HepG2 (cell line): ENCODE results near the gene KRTAP1-1. TPM values are rescaled to one million over a fixed set of nuclear protein-coding genes. Genes with fewer than 3 reads are reported as not detected.

Experiments
- ATAC-seq: fragments of 200-7000 bp; cut with Tn5 transposase; 3 replicates; pipeline ENCODE4 v1.9.1; 2020; ENCODE audit warnings: mild to moderate bottlenecking, moderate library complexity
- BruUV-seq: library from RNA; stranded (reverse); fragments of 400-500 nt; replicated peaks from 2 replicates; lab custom pipeline; 2021; lab: Mats Ljungman, UMichigan
- CTCF ChIA-PET: fragments of 300-600 bp; formaldehyde crosslinking; extraction: SDS; loops from one replicate; lab custom pipeline; 2021; ENCODE audit warnings: low total read pairs, inconsistent platforms, low intra/inter-chr PET ratio; lab: Yijun Ruan, JAX
- POLR2A ChIA-PET: fragments of 350-600 bp; sonication (Branson Sonifier 250); formaldehyde crosslinking; loops from one replicate; lab custom pipeline; 2020; ENCODE audit warnings: antibody characterized with exemption, inconsistent platforms; lab: Yijun Ruan, JAX
- DNase-seq: peaks from one replicate; pipeline ENCODE4 v3.0.0-alpha.2; 2015; ENCODE audit warnings: low spot score
- FAIRE-seq: peaks from 3 replicates; lab custom pipeline; 2011; peaks lifted over from hg19 to GRCh38; lab: Jason Lieb, UNC
- H2AFZ ChIP-seq: one replicate; pipeline ENCODE4 v1.6.1; 2011; ENCODE audit warnings: low read length, inconsistent platforms
- H3K27ac ChIP-seq: fragments of 300-600 bp; 3 replicates; pipeline ENCODE4 v1.8.0; 2011; ENCODE audit warnings: mixed run types, mild to moderate bottlenecking, mixed read lengths, low read length, inconsistent platforms; ENCODE audit not compliant: insufficient read depth; ENCODE audit errors: extremely low read length
- H3K27me3 ChIP-seq, 2 experiments: fragments of 200-600 bp in 1 of 2; 2 replicates in 1 of 2; 3 replicates in 1 of 2; pipeline versions ENCODE4 v1.6.0 to v1.8.0; 2011; ENCODE audit warnings: low read length in 2 of 2, mild to moderate bottlenecking in 2 of 2, moderate library complexity in 2 of 2, inconsistent platforms in 1 of 2; ENCODE audit not compliant: insufficient read depth in 2 of 2, control insufficient read depth in 1 of 2
- H3K36me3 ChIP-seq, 2 experiments: fragments of 200-600 bp in 1 of 2; replicated peaks in 1 of 2; 2 replicates in 1 of 2; 3 replicates in 1 of 2; pipeline versions ENCODE4 v1.5.1 to v1.8.0; 2011; ENCODE audit warnings: low read length in 2 of 2, inconsistent platforms in 1 of 2; ENCODE audit not compliant: insufficient read depth in 2 of 2, control insufficient read depth in 1 of 2
- H3K4me1 ChIP-seq: 2 replicates; pipeline ENCODE4 v1.5.1; 2012; ENCODE audit warnings: low read length, inconsistent platforms; ENCODE audit not compliant: insufficient read depth
- H3K4me2 ChIP-seq: 2 replicates; pipeline ENCODE4 v1.6.0; 2011; ENCODE audit warnings: low read depth, low read length, inconsistent platforms
- H3K4me3 ChIP-seq, 3 experiments: fragments of 200-600 bp in 1 of 3; sonication (generic), shearing (Covaris generic) in 1 of 3; replicated peaks in 1 of 3; 2 replicates each; pipeline ENCODE4 v1.5.1; 2011 to 2016; ENCODE audit warnings: low read length in 3 of 3, inconsistent platforms in 2 of 3, low read depth in 2 of 3, mild to moderate bottlenecking in 2 of 3, control low read depth in 1 of 3, mixed read lengths in 1 of 3; ENCODE audit not compliant: insufficient read depth in 1 of 3
- H3K79me2 ChIP-seq: one replicate; pipeline ENCODE4 v1.6.1; 2011; ENCODE audit warnings: low read length, inconsistent platforms; ENCODE audit not compliant: insufficient read depth
- H3K9ac ChIP-seq: 2 replicates; pipeline ENCODE4 v1.6.0; 2011; ENCODE audit warnings: mild to moderate bottlenecking, low read depth, low read length, inconsistent platforms; ENCODE audit not compliant: insufficient read depth
- H3K9me3 ChIP-seq: 2 replicates; pipeline ENCODE4 v1.5.1; 2012; ENCODE audit warnings: mild to moderate bottlenecking, low read length
- H4K20me1 ChIP-seq: 2 replicates; pipeline ENCODE4 v1.6.0; 2011; ENCODE audit warnings: inconsistent platforms, mild to moderate bottlenecking, low read length, moderate library complexity; ENCODE audit not compliant: insufficient read depth
- DMAP1 ChIP-seq: IDR thresholded peaks from 2 replicates; pipeline ENCODE4 v1.6.1; 2016
- LCORL ChIP-seq, 2 experiments: fragments of 450-650 bp in 1 of 2; sonication (generic) in 1 of 2; formaldehyde crosslinking in 1 of 2; IDR thresholded peaks; 2 replicates each; pipeline versions ENCODE4 v1.5.0 to v1.6.1; 2017 to 2020; ENCODE audit warnings: antibody characterized with exemption in 1 of 2, missing genetic modification reagents in 1 of 2
- MAF1 ChIP-seq: sonication (generic); formaldehyde crosslinking; IDR thresholded peaks from 2 replicates; pipeline ENCODE4 v1.5.0; 2020; ENCODE audit warnings: missing genetic modification reagents, borderline replicate concordance
- MAZ ChIP-seq, 2 experiments: sonication (generic) in 1 of 2; formaldehyde crosslinking in 1 of 2; IDR thresholded peaks; 2 replicates each; pipeline versions ENCODE4 v1.5.0 to v1.6.1; 2012 to 2020; ENCODE audit warnings: low read depth in 2 of 2, mild to moderate bottlenecking in 2 of 2, borderline replicate concordance in 1 of 2, improper control_type of control experiment in 1 of 2, low read length in 1 of 2, missing genetic modification reagents in 1 of 2, moderate library complexity in 1 of 2
- RORA ChIP-seq: sonication (generic); formaldehyde crosslinking; IDR thresholded peaks from 2 replicates; pipeline ENCODE4 v1.5.0; 2020; ENCODE audit warnings: mild to moderate bottlenecking, missing genetic modification reagents, moderate library complexity
- ZNF274 ChIP-seq: sonication (generic); formaldehyde crosslinking; IDR thresholded peaks from 2 replicates; pipeline ENCODE4 v1.5.1; 2020; ENCODE audit warnings: mild to moderate bottlenecking, missing genetic modification reagents
- ZNF33A ChIP-seq: sonication (generic); formaldehyde crosslinking; IDR thresholded peaks from 2 replicates; pipeline ENCODE4 v1.5.1; 2020; ENCODE audit warnings: missing genetic modification reagents, mild to moderate bottlenecking, moderate library complexity, borderline replicate concordance
- ZNF550 ChIP-seq: sonication (generic); formaldehyde crosslinking; IDR thresholded peaks from 2 replicates; pipeline ENCODE4 v1.4.0; 2020; ENCODE audit warnings: mild to moderate bottlenecking, missing genetic modification reagents, borderline replicate concordance
- ZNF672 ChIP-seq: sonication (generic); formaldehyde crosslinking; IDR thresholded peaks from 2 replicates; pipeline ENCODE4 v1.8.1; 2022; ENCODE audit warnings: missing genetic modification reagents
- ZNF775 ChIP-seq: sonication (generic); formaldehyde crosslinking; IDR thresholded peaks from 2 replicates; pipeline ENCODE4 v1.4.0; 2020; ENCODE audit warnings: missing genetic modification reagents, mild to moderate bottlenecking, moderate library complexity, borderline replicate concordance
- ZNF883 ChIP-seq: sonication (generic); formaldehyde crosslinking; IDR thresholded peaks from 2 replicates; pipeline ENCODE4 v1.5.1; 2020; ENCODE audit warnings: mild to moderate bottlenecking, missing genetic modification reagents; ENCODE audit errors: not compliant biosample characterization
- ZSCAN21 ChIP-seq: sonication (generic); formaldehyde crosslinking; IDR thresholded peaks from 2 replicates; pipeline ENCODE4 v1.8.0; 2022; ENCODE audit warnings: mild to moderate bottlenecking, missing genetic modification reagents, moderate library complexity, borderline replicate concordance
- ZSCAN29 ChIP-seq: sonication (generic); formaldehyde crosslinking; conservative IDR thresholded peaks from 2 replicates; pipeline ENCODE4 v1.4.0; 2020; ENCODE audit warnings: mild to moderate bottlenecking, missing genetic modification reagents
- WGBS: methylation state at CpG from one replicate; pipeline ENCODE4 v1.1.6; 2017; ENCODE audit warnings: low lambda C conversion rate; 5-methylcytosine and 5-hydroxymethylcytosine counted together
- in situ Hi-C: cut with HindIII; loops from 2 replicates; pipeline ENCODE4 v1.10.0; 2017; ENCODE audit warnings: low pct_unique_long_range_greater_than_20kb; ENCODE audit not compliant: extremely low pct_ligation_motif_present
- intact Hi-C: fragments of 100-400 bp; cut with micrococcal nuclease; formaldehyde crosslinking; loops from one replicate; pipeline ENCODE4 v1.10.0; 2022; ENCODE audit not compliant: unreplicated experiment
- polyA plus RNA-seq, 8 experiments: library from polyadenylated mRNA; depleted of rRNA in 3 of 8; stranded (reverse) in 7 of 8; unstranded in 1 of 8; fragments of >200 nt; fragmentation: Illumina TruSeq in 4 of 8; extraction: Trizol in 4 of 8; gene quantifications; 2 replicates each; pipeline versions ENCODE4 v1.2.1 to v1.2.3, GENCODE V29; 2011 to 2016; ENCODE audit warnings: low read depth in 4 of 8, missing spikeins in 1 of 8, mixed read lengths in 1 of 8; ENCODE audit not compliant: insufficient read depth in 1 of 8
- total RNA-seq, 5 experiments: library from RNA; depleted of rRNA; stranded (reverse); fragments of >200 nt; fragmentation: Illumina TruSeq; extraction: Trizol; gene quantifications; 2 replicates each; pipeline ENCODE4 v1.2.3, GENCODE V29; 2016; ENCODE audit warnings: low read depth in 1 of 5
- TF ChIP-seq, protein P1 (sequence below): sonication (generic); formaldehyde crosslinking; conservative IDR thresholded peaks from 2 replicates; pipeline ENCODE4 v1.8.0; 2022; ENCODE audit warnings: missing genetic modification reagents
- TF ChIP-seq, protein P2 (sequence below): sonication (generic); formaldehyde crosslinking; IDR thresholded peaks from 2 replicates; pipeline ENCODE4 v1.4.0; 2020; ENCODE audit warnings: missing genetic modification reagents
- TF ChIP-seq, protein P3 (sequence below): sonication (generic); formaldehyde crosslinking; IDR thresholded peaks from 2 replicates; pipeline ENCODE4 v1.8.0; 2022; ENCODE audit warnings: missing genetic modification reagents, low read depth, mild to moderate bottlenecking, borderline replicate concordance
- TF ChIP-seq, protein P4 (sequence below): sonication (generic); formaldehyde crosslinking; IDR thresholded peaks from 2 replicates; pipeline ENCODE4 v1.8.1; 2023; ENCODE audit warnings: mild to moderate bottlenecking, inconsistent platforms, moderate library complexity, missing genetic modification reagents, borderline replicate concordance
- TF ChIP-seq, protein P5 (sequence below): sonication (generic); formaldehyde crosslinking; IDR thresholded peaks from 2 replicates; pipeline ENCODE4 v1.9.0; 2021; ENCODE audit warnings: missing genetic modification reagents, borderline replicate concordance

Gene KRTAP1-1
- total and polyA plus RNA-seq, 2 of the 13 experiments (the other 11 are each of a cell fraction or from before 2014, with no cell fraction given): not detected

DNA sequence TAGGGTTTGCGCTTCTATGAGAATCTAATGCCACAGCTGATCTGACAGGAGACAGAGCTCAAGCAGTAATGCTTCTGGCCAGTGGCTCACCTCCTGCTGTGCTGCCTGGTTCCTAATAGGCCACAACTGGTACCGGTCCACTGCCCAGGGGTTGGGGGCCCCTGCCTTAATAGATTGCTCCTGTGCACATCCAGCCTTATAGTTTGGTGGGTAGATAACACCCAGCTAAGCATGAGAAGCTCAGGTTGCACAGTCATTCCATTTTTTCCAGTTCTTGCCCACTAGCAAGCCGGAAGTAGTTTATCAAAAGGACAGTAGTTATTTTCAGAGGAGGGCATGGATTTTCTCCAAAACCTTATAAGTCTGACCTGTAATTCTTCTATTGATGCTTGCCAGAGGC is 21.8 kb downstream of the KRTAP1-1 start:
- Histone ChIP-seq H4K20me1 (no peaks in the 10 kb centered on the region), H3K4me2 (no peak overlapping the region), H3K27me3 (no peaks in the 10 kb centered on the region), H3K27ac (no peak overlapping the region), H3K4me1 (peaks cover 34% of the 10 kb centered on the region), H3K9ac (no peak overlapping the region), H2AFZ (no peak overlapping the region), H3K9me3 (no peaks in the 10 kb centered on the region; the same call in 1 of the 2 replicates), H3K4me3 (no peak overlapping the region), H3K36me3 (no peaks in the 10 kb centered on the region), H3K79me2 (no peaks in the 10 kb centered on the region)
- in situ Hi-C loops: no loop called here
- ChIA-PET POLR2A (interaction anchor here (1.3 kb wide), 1 partner anchor 10 kb away, joined by 4 read pairs; no protein-coding TSS in a partner anchor), CTCF (no interaction called here)
- DNase-seq (no peak), ATAC-seq (no peak), FAIRE-seq (no peak)
- 96% methylated on average over 3 of the region's 3 CpGs for WGBS
- BruUV-seq: no TSS peak
- intact Hi-C loops: no loop called here
- no peak for TF ChIP-seq ZSCAN29 (CRISPR knock-in tag)
- TF ChIP-seq, protein P1, sequence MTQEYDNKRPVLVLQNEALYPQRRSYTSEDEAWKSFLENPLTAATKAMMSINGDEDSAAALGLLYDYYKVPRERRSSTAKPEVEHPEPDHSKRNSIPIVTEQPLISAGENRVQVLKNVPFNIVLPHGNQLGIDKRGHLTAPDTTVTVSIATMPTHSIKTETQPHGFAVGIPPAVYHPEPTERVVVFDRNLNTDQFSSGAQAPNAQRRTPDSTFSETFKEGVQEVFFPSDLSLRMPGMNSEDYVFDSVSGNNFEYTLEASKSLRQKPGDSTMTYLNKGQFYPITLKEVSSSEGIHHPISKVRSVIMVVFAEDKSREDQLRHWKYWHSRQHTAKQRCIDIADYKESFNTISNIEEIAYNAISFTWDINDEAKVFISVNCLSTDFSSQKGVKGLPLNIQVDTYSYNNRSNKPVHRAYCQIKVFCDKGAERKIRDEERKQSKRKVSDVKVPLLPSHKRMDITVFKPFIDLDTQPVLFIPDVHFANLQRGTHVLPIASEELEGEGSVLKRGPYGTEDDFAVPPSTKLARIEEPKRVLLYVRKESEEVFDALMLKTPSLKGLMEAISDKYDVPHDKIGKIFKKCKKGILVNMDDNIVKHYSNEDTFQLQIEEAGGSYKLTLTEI (CRISPR knock-in tag): no peak
- TF ChIP-seq, protein P2, sequence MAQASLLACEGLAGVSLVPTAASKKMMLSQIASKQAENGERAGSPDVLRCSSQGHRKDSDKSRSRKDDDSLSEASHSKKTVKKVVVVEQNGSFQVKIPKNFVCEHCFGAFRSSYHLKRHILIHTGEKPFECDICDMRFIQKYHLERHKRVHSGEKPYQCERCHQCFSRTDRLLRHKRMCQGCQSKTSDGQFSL (CRISPR knock-in tag): no peak
- TF ChIP-seq ZNF775: no peak
- no peak for TF ChIP-seq ZNF550 (CRISPR knock-in tag)
- TF ChIP-seq, protein P3, sequence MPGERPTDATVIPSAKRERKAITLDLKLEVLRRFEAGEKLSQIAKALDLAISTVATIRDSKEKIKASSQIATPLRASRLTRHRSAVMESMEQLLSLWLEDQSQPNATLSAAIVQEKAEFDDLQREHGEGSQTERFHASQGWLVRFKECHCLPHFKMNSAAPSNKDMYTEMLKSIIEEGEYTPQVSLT: no peak
- TF ChIP-seq DMAP1: no peak
- no peak for TF ChIP-seq ZNF672 (CRISPR knock-in tag)
- no peak for TF ChIP-seq ZNF33A
- no peak for TF ChIP-seq MAZ (IDR thresholded peaks at IDR 0.05; ENCODE audit: borderline replicate concordance, low read depth, low read length)
- no peak for TF ChIP-seq MAZ (CRISPR knock-in tag; IDR thresholded peaks at IDR 0.05; ENCODE audit: low read depth)
- TF ChIP-seq ZNF274 (CRISPR knock-in tag): no peak
- TF ChIP-seq, protein P4, sequence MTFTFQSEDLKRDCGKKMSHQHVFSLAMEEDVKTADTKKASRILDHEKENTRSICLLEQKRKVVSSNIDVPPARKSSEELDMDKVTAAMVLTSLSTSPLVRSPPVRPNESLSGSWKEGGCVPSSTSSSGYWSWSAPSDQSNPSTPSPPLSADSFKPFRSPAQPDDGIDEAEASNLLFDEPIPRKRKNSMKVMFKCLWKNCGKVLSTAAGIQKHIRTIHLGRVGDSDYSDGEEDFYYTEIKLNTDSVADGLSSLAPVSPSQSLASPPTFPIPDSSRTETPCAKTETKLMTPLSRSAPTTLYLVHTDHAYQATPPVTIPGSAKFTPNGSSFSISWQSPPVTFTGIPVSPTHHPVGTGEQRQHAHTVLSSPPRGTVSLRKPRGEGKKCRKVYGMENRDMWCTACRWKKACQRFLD: no peak
- TF ChIP-seq LCORL (IDR thresholded peaks at IDR 0.05): no peak
- no peak for TF ChIP-seq LCORL (CRISPR knock-in tag; IDR thresholded peaks at IDR 0.05)
- TF ChIP-seq, protein P5, sequence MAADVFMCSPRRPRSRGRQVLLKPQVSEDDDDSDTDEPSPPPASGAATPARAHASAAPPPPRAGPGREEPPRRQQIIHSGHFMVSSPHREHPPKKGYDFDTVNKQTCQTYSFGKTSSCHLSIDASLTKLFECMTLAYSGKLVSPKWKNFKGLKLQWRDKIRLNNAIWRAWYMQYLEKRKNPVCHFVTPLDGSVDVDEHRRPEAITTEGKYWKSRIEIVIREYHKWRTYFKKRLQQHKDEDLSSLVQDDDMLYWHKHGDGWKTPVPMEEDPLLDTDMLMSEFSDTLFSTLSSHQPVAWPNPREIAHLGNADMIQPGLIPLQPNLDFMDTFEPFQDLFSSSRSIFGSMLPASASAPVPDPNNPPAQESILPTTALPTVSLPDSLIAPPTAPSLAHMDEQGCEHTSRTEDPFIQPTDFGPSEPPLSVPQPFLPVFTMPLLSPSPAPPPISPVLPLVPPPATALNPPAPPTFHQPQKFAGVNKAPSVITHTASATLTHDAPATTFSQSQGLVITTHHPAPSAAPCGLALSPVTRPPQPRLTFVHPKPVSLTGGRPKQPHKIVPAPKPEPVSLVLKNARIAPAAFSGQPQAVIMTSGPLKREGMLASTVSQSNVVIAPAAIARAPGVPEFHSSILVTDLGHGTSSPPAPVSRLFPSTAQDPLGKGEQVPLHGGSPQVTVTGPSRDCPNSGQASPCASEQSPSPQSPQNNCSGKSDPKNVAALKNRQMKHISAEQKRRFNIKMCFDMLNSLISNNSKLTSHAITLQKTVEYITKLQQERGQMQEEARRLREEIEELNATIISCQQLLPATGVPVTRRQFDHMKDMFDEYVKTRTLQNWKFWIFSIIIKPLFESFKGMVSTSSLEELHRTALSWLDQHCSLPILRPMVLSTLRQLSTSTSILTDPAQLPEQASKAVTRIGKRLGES: no peak
- no peak for TF ChIP-seq ZSCAN21 (CRISPR knock-in tag)
- no peak for TF ChIP-seq RORA (CRISPR knock-in tag)
- TF ChIP-seq MAF1 (CRISPR knock-in tag): no peak
- no peak for TF ChIP-seq ZNF883 (CRISPR knock-in tag)
